K562 (cell line): ENCODE data around the gene METTL15. TPM values are rescaled to one million over a fixed set of nuclear protein-coding genes. Genes with fewer than 3 reads are reported as not detected.

ENCODE experiments used
- BDP1 ChIP-seq: IDR thresholded peaks from 3 replicates; pipeline ENCODE4 v1.6.1; 2011; ENCODE audit not compliant: insufficient read length, insufficient read depth
- CHD1 ChIP-seq: fragments of 200-600 bp; sonication (generic); IDR thresholded peaks from one replicate; pipeline ENCODE4 v1.6.1; 2012; ENCODE audit warnings: mild to moderate bottlenecking, moderate library complexity, low read length, inconsistent platforms
- CHD2 ChIP-seq: IDR thresholded peaks from 2 replicates; pipeline ENCODE4 v1.6.1; 2011; ENCODE audit warnings: low read depth, low read length
- CREB3 ChIP-seq: fragments of 450-650 bp; conservative IDR thresholded peaks from 2 replicates; pipeline ENCODE4 v1.6.1; 2016; ENCODE audit warnings: missing genetic modification characterization, low read depth, mild to moderate bottlenecking, missing compliant biosample characterization, moderate library complexity
- GTF2B ChIP-seq: IDR thresholded peaks from 2 replicates; pipeline ENCODE4 v1.6.1; 2011; ENCODE audit not compliant: insufficient read length; ENCODE audit errors: extremely low read depth
- MEF2D ChIP-seq: conservative IDR thresholded peaks from 2 replicates; pipeline ENCODE4 v1.6.1; 2016; ENCODE audit warnings: low read depth, missing genetic modification characterization, missing compliant biosample characterization
- MITF ChIP-seq: IDR thresholded peaks from 2 replicates; pipeline ENCODE4 v1.6.1; 2014; ENCODE audit warnings: antibody characterized with exemption
- MYBL2 ChIP-seq, 2 experiments: fragments of 450-650 bp in 1 of 2; sonication (generic) in 1 of 2; formaldehyde crosslinking in 1 of 2; IDR thresholded peaks; 2 replicates each; pipeline versions ENCODE4 v1.6.1 to v1.8.1; 2017 to 2022; ENCODE audit warnings: borderline replicate concordance in 1 of 2, inconsistent platforms in 1 of 2, low read depth in 1 of 2, mild to moderate bottlenecking in 1 of 2, missing genetic modification reagents in 1 of 2, moderate library complexity in 1 of 2
- NFIC ChIP-seq: fragments of 450-650 bp; IDR thresholded peaks from 2 replicates; pipeline ENCODE4 v1.6.1; 2017; ENCODE audit warnings: mild to moderate bottlenecking, inconsistent platforms
- NR2C1 ChIP-seq, 2 experiments: fragments of 450-650 bp; IDR thresholded peaks; 2 replicates each; pipeline ENCODE4 v1.6.1; 2017; ENCODE audit warnings: mild to moderate bottlenecking in 2 of 2, antibody characterized with exemption in 1 of 2, inconsistent platforms in 1 of 2, missing compliant biosample characterization in 1 of 2, missing genetic modification characterization in 1 of 2
- RBM22 ChIP-seq: fragments of 200-400 bp; formaldehyde crosslinking; IDR thresholded peaks from 2 replicates; pipeline ENCODE4 v1.6.1; 2018; ENCODE audit warnings: low read length, low read depth; ENCODE audit not compliant: poor library complexity, severe bottlenecking
- RBM34 ChIP-seq: fragments of 200-400 bp; formaldehyde crosslinking; IDR thresholded peaks from 2 replicates; pipeline ENCODE4 v1.6.1; 2018; ENCODE audit warnings: low read length, borderline replicate concordance; ENCODE audit not compliant: insufficient read depth
- SPI1 ChIP-seq: IDR thresholded peaks from 2 replicates; pipeline ENCODE4 v1.6.1; 2011; ENCODE audit warnings: low read depth, low read length, control low read depth, borderline replicate concordance
- TAF1 ChIP-seq: IDR thresholded peaks from 2 replicates; pipeline ENCODE4 v1.6.1; 2011; ENCODE audit warnings: mild to moderate bottlenecking, low read length, moderate library complexity; ENCODE audit not compliant: insufficient read depth, control insufficient read depth, severe bottlenecking; ENCODE audit errors: extremely low read depth
- TCFL5 ChIP-seq: fragments of 250-450 bp; sonication (Bioruptor Pico); conservative IDR thresholded peaks from 2 replicates; pipeline ENCODE4 v1.6.1; 2021; ENCODE audit warnings: mild to moderate bottlenecking, moderate library complexity, matching md5 sums
- TRIM28 ChIP-seq: fragments of 450-650 bp; IDR thresholded peaks from 2 replicates; pipeline ENCODE4 v1.6.1; 2017
- ZFP1 ChIP-seq: fragments of 450-650 bp; formaldehyde crosslinking; IDR thresholded peaks from 2 replicates; pipeline ENCODE4 v1.4.0; 2020; ENCODE audit warnings: mild to moderate bottlenecking, mixed read lengths
- ZNF134 ChIP-seq: fragments of 250-450 bp; sonication (Bioruptor Pico); conservative IDR thresholded peaks from 2 replicates; pipeline ENCODE4 v1.4.0; 2020
- ZNF143 ChIP-seq: sonication (generic); formaldehyde crosslinking; IDR thresholded peaks from 2 replicates; pipeline ENCODE4 v1.9.0; 2022; ENCODE audit warnings: mild to moderate bottlenecking, missing genetic modification reagents
- ZNF311 ChIP-seq: fragments of 250-450 bp; sonication (Bioruptor Pico); IDR thresholded peaks from 2 replicates; pipeline ENCODE4 v1.4.0; 2020; ENCODE audit warnings: mild to moderate bottlenecking, moderate library complexity
- ZNF324 ChIP-seq: fragments of 250-450 bp; sonication (Bioruptor Pico); IDR thresholded peaks from 2 replicates; pipeline ENCODE4 v1.4.0; 2020; ENCODE audit warnings: mild to moderate bottlenecking
- ZNF584 ChIP-seq: fragments of 200-800 bp; sonication (Bioruptor generic); IDR thresholded peaks from 2 replicates; pipeline ENCODE4 v1.6.1; 2016; ENCODE audit warnings: low read depth, mild to moderate bottlenecking, missing genetic modification characterization, missing compliant biosample characterization
- ZNF639 ChIP-seq, 2 experiments: fragments of 200-800 bp in 1 of 2; sonication (Bioruptor generic) in 1 of 2; sonication (generic) in 1 of 2; formaldehyde crosslinking in 1 of 2; IDR thresholded peaks in 1 of 2; conservative IDR thresholded peaks in 1 of 2; 2 replicates each; pipeline versions ENCODE4 v1.5.0 to v1.6.1; 2016 to 2020; ENCODE audit warnings: missing compliant biosample characterization in 1 of 2, missing genetic modification characterization in 1 of 2, missing genetic modification reagents in 1 of 2
- polyA plus RNA-seq, 8 experiments: library from polyadenylated mRNA; depleted of rRNA in 4 of 8; stranded (reverse) in 5 of 8; unstranded in 3 of 8; fragments of >200 nt; fragmentation: Nextera tagmentation in 2 of 8; fragmentation: Illumina TruSeq in 1 of 8; extraction: Ambion mirVana in 2 of 8; extraction: Trizol in 1 of 8; gene quantifications; 2 replicates each; pipeline versions ENCODE4 v1.2.1 to v1.2.3, GENCODE V29; 2011 to 2014; ENCODE audit warnings: inconsistent platforms in 1 of 8, missing spikeins in 1 of 8
- total RNA-seq, 7 experiments: library from RNA; depleted of rRNA in 6 of 7; stranded (reverse); fragments of >200 nt in 6 of 7; fragmentation: Illumina TruSeq in 2 of 7; extraction: Trizol in 2 of 7; gene quantifications; 2 replicates each; pipeline versions ENCODE4 v1.2.1 to v1.2.3, GENCODE V29; 2011 to 2021; ENCODE audit warnings: low replicate concordance in 1 of 7

Gene METTL15
- total and polyA plus RNA-seq, 9 of the 15 experiments (the other 6 are each of a cell fraction or from before 2014, with no cell fraction given), result 10.7 to 21.7 (median 15.9) TPM

GRCh38 chr11:28170759-28171158, 62.6 kb downstream of the METTL15 start (continued):
- TF ChIP-seq ZNF143 (CRISPR knock-in tag), result no peak
- no peak for TF ChIP-seq CHD1
- TF ChIP-seq CHD2, result no peak
- no peak for TF ChIP-seq GTF2B
- no peak for TF ChIP-seq NR2C1 (IDR thresholded peaks at IDR 0.05)
- peak; percentile 67 for TF ChIP-seq NR2C1 (tag; IDR thresholded peaks at IDR 0.05)
- TF ChIP-seq ZNF311, result peak; percentile 85
- TF ChIP-seq ZNF584, result peak; percentile 87; the same call in 1 of the 2 replicates
- 0 out of 2 replicates have a peak, but pooled peaks have one; percentile 46 for TF ChIP-seq CREB3 (tag)
- TF ChIP-seq ZNF134 (CRISPR knock-in tag), result 0 out of 2 replicates have a peak, but pooled peaks have one; percentile 57
- no peak for TF ChIP-seq RBM34
- TF ChIP-seq SPI1, result no peak
- TF ChIP-seq MEF2D (tag), result no peak
- no peak for TF ChIP-seq TAF1
- no peak for TF ChIP-seq MITF
- TF ChIP-seq TRIM28, result no peak
- TF ChIP-seq NFIC, result no peak
- no peak for TF ChIP-seq ZFP1 (CRISPR knock-in tag)
- no peak for TF ChIP-seq MYBL2 (IDR thresholded peaks at IDR 0.05; ENCODE audit: low read depth)
- no peak for TF ChIP-seq MYBL2 (CRISPR knock-in tag; IDR thresholded peaks at IDR 0.05; ENCODE audit: borderline replicate concordance)
- no peak for TF ChIP-seq RBM22
- no peak for TF ChIP-seq ZNF324 (CRISPR knock-in tag)
- peak in 1 of 2 experiments; percentile 48; a peak in 1 of 4 replicates for TF ChIP-seq ZNF639 (CRISPR knock-in tag; conservative IDR thresholded peaks at IDR 0.05 in 1 of 2, IDR thresholded peaks at IDR 0.05 in 1 of 2)
- no peak for TF ChIP-seq BDP1
- peak; percentile 66; the same call in 1 of the 2 replicates for TF ChIP-seq TCFL5 (CRISPR knock-in tag)
